Astrocyte (in vitro differentiated cells and primary cell): Measurements from ENCODE around the gene CIC. TPM values are rescaled to one million over a fixed set of nuclear protein-coding genes. Genes with fewer than 3 reads are reported as not detected.
A peak's percentile ranks its signal among the peaks of the same experiment; 100 is the strongest.

Source experiments
- DNase-seq: peaks from one replicate; pipeline ENCODE4 v3.0.0-alpha.2; 2010; ENCODE audit warnings: low read depth
- FAIRE-seq: peaks from 2 replicates; lab custom pipeline; 2011; peaks lifted over from hg19 to GRCh38; lab: Jason Lieb, UNC
- H2AFZ ChIP-seq: 2 replicates; pipeline ENCODE4 v1.6.0; 2012; ENCODE audit warnings: low read depth, low read length, inconsistent platforms
- H3K27ac ChIP-seq: 2 replicates; pipeline ENCODE4 v1.5.1; 2011; ENCODE audit warnings: low read depth, low read length, inconsistent platforms
- H3K27me3 ChIP-seq: 2 replicates; pipeline ENCODE4 v1.6.0; 2011; ENCODE audit warnings: low read length, inconsistent platforms; ENCODE audit not compliant: insufficient read depth
- H3K36me3 ChIP-seq: 2 replicates; pipeline ENCODE4 v1.5.1; 2011; ENCODE audit warnings: low read length, inconsistent platforms; ENCODE audit not compliant: insufficient read depth
- H3K4me1 ChIP-seq: 2 replicates; pipeline ENCODE4 v1.5.1; 2011; ENCODE audit warnings: low read length, inconsistent platforms; ENCODE audit not compliant: insufficient read depth
- H3K4me2 ChIP-seq: 2 replicates; pipeline ENCODE4 v1.6.0; 2012; ENCODE audit warnings: low read length, inconsistent platforms
- H3K4me3 ChIP-seq: 2 replicates; pipeline ENCODE4 v1.5.1; 2011; ENCODE audit warnings: low read depth, mild to moderate bottlenecking, low read length, inconsistent platforms; ENCODE audit not compliant: insufficient read depth
- H3K79me2 ChIP-seq: 2 replicates; pipeline ENCODE4 v1.6.0; 2012; ENCODE audit warnings: mild to moderate bottlenecking, low read length, inconsistent platforms; ENCODE audit not compliant: insufficient read depth
- H3K9ac ChIP-seq: 2 replicates; pipeline ENCODE4 v1.6.0; 2012; ENCODE audit warnings: mild to moderate bottlenecking, low read length, inconsistent platforms
- H3K9me3 ChIP-seq: 2 replicates; pipeline ENCODE4 v1.5.1; 2012; ENCODE audit warnings: low read depth, mild to moderate bottlenecking, low read length, inconsistent platforms; ENCODE audit not compliant: insufficient read depth
- H4K20me1 ChIP-seq: 2 replicates; pipeline ENCODE4 v1.6.0; 2012; ENCODE audit warnings: low read length, inconsistent platforms; ENCODE audit not compliant: insufficient read depth
- H3K27ac Mint-ChIP-seq: one replicate; pipeline ENCODE4 v1.8.0; 2021; ENCODE audit warnings: mild to moderate bottlenecking, mixed read lengths; ENCODE audit not compliant: unreplicated experiment
- H3K27me3 Mint-ChIP-seq: one replicate; pipeline ENCODE4 v1.8.0; 2021; ENCODE audit warnings: low read depth, mixed read lengths; ENCODE audit not compliant: unreplicated experiment
- H3K36me3 Mint-ChIP-seq: one replicate; pipeline ENCODE4 v1.8.0; 2021; ENCODE audit warnings: low read depth, mixed read lengths; ENCODE audit not compliant: unreplicated experiment
- H3K4me1 Mint-ChIP-seq: one replicate; pipeline ENCODE4 v1.8.0; 2021; ENCODE audit warnings: low read depth, mixed read lengths; ENCODE audit not compliant: unreplicated experiment
- H3K4me3 Mint-ChIP-seq: one replicate; pipeline ENCODE4 v1.8.0; 2021; ENCODE audit warnings: mild to moderate bottlenecking, moderate library complexity, mixed read lengths; ENCODE audit not compliant: unreplicated experiment
- H3K9me3 Mint-ChIP-seq: one replicate; pipeline ENCODE4 v1.8.0; 2021; ENCODE audit warnings: mild to moderate bottlenecking, mixed read lengths; ENCODE audit not compliant: unreplicated experiment
- EZH2 ChIP-seq: IDR thresholded peaks from 2 replicates; pipeline ENCODE4 v1.6.1; 2012; ENCODE audit warnings: mild to moderate bottlenecking, low read length, inconsistent platforms; ENCODE audit not compliant: insufficient read depth
- total RNA-seq: library from RNA; stranded (reverse); gene quantifications from 2 replicates; pipeline ENCODE4 v1.2.1, GENCODE V29; 2021
- TF ChIP-seq, protein P1 (sequence below): IDR thresholded peaks from 2 replicates; pipeline ENCODE4 v1.5.1; 2011; ENCODE audit warnings: low read depth, mild to moderate bottlenecking, inconsistent platforms, low read length, moderate library complexity; ENCODE audit not compliant: insufficient read depth

The CIC gene
- total RNA-seq, 1 donor from 2014 or later, result 78.5 TPM

GRCh38 chr19:42267644-42268141 is 1.4 kb upstream of the CIC start:
- Histone ChIP-seq H3K9ac (peak overlapping the region; percentile 95), H3K4me3 (peak overlapping the region; percentile 81), H4K20me1 (no peaks in the 10 kb centered on the region), H3K27me3 (no peaks in the 10 kb centered on the region), H3K27ac (peak overlapping the region; percentile 100), H3K9me3 (no peaks in the 10 kb centered on the region), H2AFZ (peak overlapping the region; percentile 80), H3K4me2 (peak overlapping the region; percentile 94), H3K79me2 (peaks cover 34% of the 10 kb centered on the region), H3K36me3 (no peaks in the 10 kb centered on the region), H3K4me1 (peaks cover 25% of the 10 kb centered on the region)
- Mint-ChIP-seq H3K9me3 (no peaks in the 10 kb centered on the region), H3K27ac (no peak overlapping the region), H3K4me3 (no peak overlapping the region), H3K4me1 (peaks cover 15% of the 10 kb centered on the region), H3K27me3 (no peaks in the 10 kb centered on the region), H3K36me3 (peaks cover 4% of the 10 kb centered on the region)
- TF ChIP-seq, protein P1, sequence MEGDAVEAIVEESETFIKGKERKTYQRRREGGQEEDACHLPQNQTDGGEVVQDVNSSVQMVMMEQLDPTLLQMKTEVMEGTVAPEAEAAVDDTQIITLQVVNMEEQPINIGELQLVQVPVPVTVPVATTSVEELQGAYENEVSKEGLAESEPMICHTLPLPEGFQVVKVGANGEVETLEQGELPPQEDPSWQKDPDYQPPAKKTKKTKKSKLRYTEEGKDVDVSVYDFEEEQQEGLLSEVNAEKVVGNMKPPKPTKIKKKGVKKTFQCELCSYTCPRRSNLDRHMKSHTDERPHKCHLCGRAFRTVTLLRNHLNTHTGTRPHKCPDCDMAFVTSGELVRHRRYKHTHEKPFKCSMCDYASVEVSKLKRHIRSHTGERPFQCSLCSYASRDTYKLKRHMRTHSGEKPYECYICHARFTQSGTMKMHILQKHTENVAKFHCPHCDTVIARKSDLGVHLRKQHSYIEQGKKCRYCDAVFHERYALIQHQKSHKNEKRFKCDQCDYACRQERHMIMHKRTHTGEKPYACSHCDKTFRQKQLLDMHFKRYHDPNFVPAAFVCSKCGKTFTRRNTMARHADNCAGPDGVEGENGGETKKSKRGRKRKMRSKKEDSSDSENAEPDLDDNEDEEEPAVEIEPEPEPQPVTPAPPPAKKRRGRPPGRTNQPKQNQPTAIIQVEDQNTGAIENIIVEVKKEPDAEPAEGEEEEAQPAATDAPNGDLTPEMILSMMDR, result no peak
- no peak for TF ChIP-seq EZH2
- DNase-seq (no peak), FAIRE-seq (no peak)

DNA sequence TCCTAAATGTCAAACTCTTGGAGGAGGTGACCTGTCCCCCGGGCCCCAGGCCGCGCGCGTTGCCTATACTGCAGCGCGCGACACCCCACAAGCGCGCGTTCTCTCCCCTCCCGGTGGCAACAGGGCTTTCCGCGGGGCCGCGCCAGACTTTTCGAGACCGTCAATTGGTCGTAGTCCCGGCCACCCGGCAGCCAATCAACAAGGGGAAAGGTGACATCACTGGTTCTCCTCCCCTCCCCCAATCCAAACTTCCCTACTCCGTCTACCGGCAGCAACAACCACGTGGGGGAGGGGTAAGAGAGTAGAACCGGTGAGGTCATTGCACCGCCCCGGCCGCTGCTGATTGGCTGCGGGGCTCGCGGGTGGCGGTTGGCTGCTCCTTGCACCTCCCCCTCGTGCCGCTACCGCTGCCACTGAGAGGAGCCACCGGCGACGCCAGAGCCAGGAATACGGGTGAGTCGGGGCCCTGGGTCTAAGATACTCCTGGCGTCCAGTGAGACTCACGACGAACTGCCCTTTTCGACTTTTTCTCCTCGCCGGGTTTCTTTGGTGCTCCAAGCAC is 829 bp upstream of the CIC start:
- Histone ChIP-seq H3K79me2 (peaks cover 39% of the 10 kb centered on the region), H4K20me1 (no peaks in the 10 kb centered on the region), H3K27me3 (no peaks in the 10 kb centered on the region), H3K27ac (peak overlapping the region; percentile 100), H3K4me2 (peak overlapping the region; percentile 94), H3K9ac (peak overlapping the region; percentile 95), H3K4me1 (peaks cover 25% of the 10 kb centered on the region), H3K36me3 (no peaks in the 10 kb centered on the region), H2AFZ (peak overlapping the region; percentile 84), H3K4me3 (peak overlapping the region; percentile 81), H3K9me3 (no peaks in the 10 kb centered on the region)
- no peak overlapping the region for H3K27ac Mint-ChIP-seq
- no peaks in the 10 kb centered on the region for H3K9me3 Mint-ChIP-seq
- FAIRE-seq (no peak), DNase-seq (peak; percentile 96)
- no peaks in the 10 kb centered on the region for H3K27me3 Mint-ChIP-seq
- H3K36me3 Mint-ChIP-seq, result peaks cover 4% of the 10 kb centered on the region
- H3K4me1 Mint-ChIP-seq, result peaks cover 15% of the 10 kb centered on the region
- H3K4me3 Mint-ChIP-seq, result no peak overlapping the region
- TF ChIP-seq, protein P1, result no peak
- TF ChIP-seq EZH2, result no peak
